Measurements from ENCODE around the gene WRNIP1.

Gene WRNIP1

DNA sequence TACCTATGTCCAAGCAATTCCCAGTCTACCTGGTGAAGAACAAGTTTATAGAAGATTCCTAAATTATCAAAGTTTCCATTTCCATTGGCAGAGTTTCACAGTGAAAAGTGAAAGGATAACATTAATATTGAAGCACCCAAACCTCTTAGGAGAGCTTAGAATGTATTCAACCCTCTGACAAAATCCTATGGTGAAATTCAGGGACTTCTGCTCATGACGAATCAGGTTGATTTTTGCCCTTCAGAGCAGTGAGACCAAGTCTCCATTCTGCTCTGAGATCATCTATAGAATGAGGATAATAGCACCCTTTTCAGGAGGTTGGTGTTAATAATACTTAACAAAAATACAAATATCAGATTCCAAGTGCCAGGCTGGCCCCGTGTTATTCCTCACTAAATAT lies 60.9 kb downstream of the WRNIP1 start:
- no peak for FAIRE-seq
- no peak for DNase-seq (ENCODE audit: extremely low spot score, insufficient read length, low read depth)

DNA sequence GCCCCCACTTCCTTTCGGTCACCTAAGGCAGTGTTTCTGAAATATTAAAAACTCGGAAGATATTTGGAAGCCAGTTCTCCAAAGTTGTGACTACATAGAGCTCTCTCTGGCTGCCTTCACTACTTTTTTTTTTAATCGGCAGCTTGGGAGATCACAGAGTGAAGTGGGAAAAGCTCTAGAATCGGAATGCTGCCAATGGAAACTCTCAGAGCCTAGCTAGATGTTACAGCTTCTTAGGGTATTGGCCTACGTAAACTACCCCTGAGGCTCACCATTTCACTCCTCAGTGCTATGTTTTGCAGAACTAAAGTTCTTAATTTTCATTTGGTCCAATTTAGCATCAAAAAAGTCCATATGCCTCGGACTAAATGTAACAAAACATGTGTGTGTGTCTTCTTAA lies 61.9 kb downstream of the WRNIP1 start:
- no peak for DNase-seq (ENCODE audit: extremely low spot score, insufficient read length, low read depth)
- no peak for FAIRE-seq

DNA sequence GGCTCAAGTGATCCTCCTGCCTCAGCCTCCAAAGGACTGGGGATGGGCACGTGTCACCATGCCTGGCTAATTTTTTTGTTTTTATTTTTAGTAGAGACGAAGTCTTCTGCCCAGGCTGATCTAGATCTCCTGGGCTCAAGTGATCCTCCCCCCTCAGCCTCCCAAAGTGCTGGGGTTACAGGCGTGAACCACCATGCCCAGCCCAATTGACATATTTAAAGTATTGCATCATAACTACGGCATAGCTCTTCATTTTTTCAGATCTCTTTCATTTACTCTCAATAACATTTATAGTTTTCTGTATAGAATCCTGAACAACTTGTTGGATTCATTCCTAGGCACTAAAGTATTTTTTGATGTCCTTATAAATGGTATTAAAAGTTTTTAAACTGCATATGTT lies 63.4 kb downstream of the WRNIP1 start:
- no peak for FAIRE-seq

DNA sequence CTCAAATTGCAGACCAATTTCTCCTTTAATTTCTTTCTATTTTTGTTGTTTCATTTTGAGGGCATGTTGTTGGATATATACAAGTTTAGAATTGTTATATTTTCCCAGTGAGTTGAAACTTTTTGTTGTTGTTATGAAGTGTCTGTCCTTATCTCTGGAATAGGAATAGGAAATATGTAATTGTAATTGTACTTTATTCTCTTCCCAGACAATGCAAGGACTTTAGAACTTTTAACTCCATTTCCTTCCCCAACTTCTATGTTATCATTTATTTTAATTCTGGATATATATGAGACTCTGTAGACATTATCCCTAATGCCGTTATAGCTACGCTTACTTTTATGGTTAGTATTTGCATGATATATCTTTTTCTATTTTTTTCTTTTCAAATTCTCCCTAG lies 64.1 kb downstream of the WRNIP1 start:
- FAIRE-seq: no peak

More for the DNA sequence above, 63.4 kb downstream of the WRNIP1 start:
- DNase-seq (ENCODE audit: extremely low spot score, insufficient read length, low read depth): no peak

DNA sequence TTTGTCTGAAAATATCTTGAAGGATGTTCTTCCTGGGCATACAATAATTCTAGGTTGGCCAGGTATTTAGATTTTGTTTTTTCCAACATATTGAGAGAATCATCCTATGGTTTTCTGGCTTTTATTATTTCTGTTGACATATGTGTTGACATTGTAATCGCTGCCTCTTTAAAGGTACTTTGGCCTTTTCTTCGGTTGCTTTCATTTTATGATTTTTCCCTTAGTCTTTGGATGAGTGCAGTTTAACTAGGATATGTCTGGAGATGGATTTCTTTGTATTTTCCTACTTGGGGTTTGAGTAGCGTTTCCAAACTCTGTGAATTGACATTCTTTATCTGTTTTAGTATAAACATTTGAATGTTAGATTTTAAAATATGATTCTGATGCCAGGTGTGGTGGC lies 65.0 kb downstream of the WRNIP1 start:
- DNase-seq (ENCODE audit: extremely low spot score, insufficient read length, low read depth): no peak
- FAIRE-seq: no peak

More for the DNA sequence above, 64.1 kb downstream of the WRNIP1 start:
- DNase-seq (ENCODE audit: extremely low spot score, insufficient read length, low read depth): no peak

DNA sequence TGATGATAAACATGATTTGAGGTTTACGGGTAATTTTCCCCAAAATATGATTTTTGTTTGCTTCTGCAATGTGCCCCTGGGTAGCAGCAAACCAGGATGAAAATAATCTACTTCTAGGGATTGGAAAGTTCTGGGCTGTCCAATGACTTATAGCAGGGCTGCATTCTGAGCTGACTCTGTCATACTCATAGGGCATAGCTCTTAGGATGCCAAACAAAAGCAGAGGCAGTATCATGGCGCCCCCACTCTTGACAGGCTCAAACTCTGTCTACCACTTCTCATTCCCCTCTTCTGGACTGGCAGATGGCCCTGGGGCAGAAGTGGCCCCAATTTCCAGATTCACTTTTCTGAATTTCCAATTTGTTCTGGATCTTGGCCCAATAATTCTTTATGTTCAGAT lies 66.2 kb downstream of the WRNIP1 start:
- DNase-seq (ENCODE audit: extremely low spot score, insufficient read length, low read depth): no peak

DNA sequence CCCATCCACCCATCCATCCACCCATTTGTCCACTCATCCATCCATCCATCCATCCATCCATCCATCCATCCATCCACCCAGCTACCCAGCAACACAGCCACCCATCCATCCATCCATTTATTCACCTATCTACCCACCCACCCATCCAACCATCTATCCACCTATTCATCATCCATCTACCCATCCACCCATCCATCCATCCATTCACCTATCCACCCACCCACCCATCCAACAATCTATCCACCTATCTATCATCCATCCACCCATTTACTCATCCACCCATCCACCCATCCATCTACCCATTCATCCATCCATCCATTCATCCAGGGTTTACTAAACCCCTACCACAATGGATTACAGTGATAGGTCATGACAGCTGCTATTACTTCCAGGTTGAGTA lies 69.1 kb downstream of the WRNIP1 start:
- no peak for DNase-seq (ENCODE audit: extremely low spot score, insufficient read length, low read depth)
- no peak for FAIRE-seq

More for the DNA sequence above, 66.2 kb downstream of the WRNIP1 start:
- no peak for FAIRE-seq
